Duodenal mucosa (tissue), 2 donors: ENCODE measurements around the gene ADK.

Source experiments
- H3K27ac ChIP-seq: one replicate; pipeline ENCODE4 v1.7.0; 2013; ENCODE audit warnings: low read depth, low read length
- H3K27me3 ChIP-seq, 2 donors: one replicate each; pipeline ENCODE4 v1.7.0; 2013; ENCODE audit warnings: low read length in 2 of 2, control low read depth in 1 of 2; ENCODE audit not compliant: insufficient read depth in 2 of 2, control insufficient read depth in 1 of 2
- H3K36me3 ChIP-seq, 2 donors: one replicate each; pipeline ENCODE4 v1.7.0; 2013; ENCODE audit warnings: low read length in 2 of 2, control low read depth in 1 of 2; ENCODE audit not compliant: insufficient read depth in 2 of 2, control insufficient read depth in 1 of 2
- H3K4me1 ChIP-seq, 2 donors: one replicate each; pipeline ENCODE4 v1.7.0; 2013; ENCODE audit warnings: low read length in 2 of 2, control low read depth in 1 of 2; ENCODE audit not compliant: insufficient read depth in 2 of 2, control insufficient read depth in 1 of 2
- H3K4me3 ChIP-seq, 2 donors: one replicate each; pipeline ENCODE4 v1.7.0; 2013; ENCODE audit warnings: low read length in 2 of 2, low read depth in 1 of 2
- H3K9ac ChIP-seq, 2 donors: one replicate each; pipeline ENCODE4 v1.7.0; 2013; ENCODE audit warnings: low read length in 2 of 2, low read depth in 1 of 2
- H3K9me3 ChIP-seq, 2 donors: one replicate each; pipeline ENCODE4 v1.7.0; 2013; ENCODE audit warnings: low read length in 2 of 2, control low read depth in 1 of 2; ENCODE audit not compliant: control insufficient read depth in 1 of 2

Gene ADK

GRCh38 chr10:74255214-74255613 lies 104.2 kb downstream of the ADK start:
- Histone ChIP-seq H3K9ac (no peak overlapping the region), H3K4me3 (peak overlapping the region in 1 of 2 donors; percentile 22), H3K36me3 (no peaks in the 10 kb centered on the region), H3K9me3 (no peaks in the 10 kb centered on the region), H3K4me1 (peaks cover 10 to 16% of the 10 kb centered on the region in 2 donors), H3K27me3 (no peaks in the 10 kb centered on the region), H3K27ac (no peak overlapping the region)

GRCh38 chr10:74255888-74256357 lies 104.9 kb downstream of the ADK start:
- Histone ChIP-seq H3K27ac (no peak overlapping the region), H3K36me3 (no peaks in the 10 kb centered on the region), H3K9ac (no peak overlapping the region), H3K4me3 (no peak overlapping the region), H3K4me1 (peaks cover 10 to 16% of the 10 kb centered on the region in 2 donors), H3K27me3 (no peaks in the 10 kb centered on the region), H3K9me3 (no peaks in the 10 kb centered on the region)

- Histone ChIP-seq H3K9me3 (no peaks in the 10 kb centered on the region), H3K27me3 (no peaks in the 10 kb centered on the region), H3K9ac (no peak overlapping the region), H3K36me3 (no peaks in the 10 kb centered on the region), H3K4me1 (no peaks in the 10 kb centered on the region), H3K4me3 (no peak overlapping the region), H3K27ac (no peak overlapping the region)
These were observed 111.8 kb downstream of the ADK start for GRCh38 chr10:74262856-74263255.

- H3K9ac ChIP-seq: no peak overlapping the region
- peaks cover 0 to 5% of the 10 kb centered on the region in 2 donors for H3K4me1 ChIP-seq
- H3K27me3 ChIP-seq: no peaks in the 10 kb centered on the region
- H3K36me3 ChIP-seq: no peaks in the 10 kb centered on the region
- no peaks in the 10 kb centered on the region for H3K9me3 ChIP-seq
- no peak overlapping the region for H3K27ac ChIP-seq
- H3K4me3 ChIP-seq: no peak overlapping the region
These were observed 113.0 kb downstream of the ADK start for GRCh38 chr10:74263996-74264395.

- Histone ChIP-seq H3K27ac (no peak overlapping the region), H3K4me3 (no peak overlapping the region), H3K27me3 (no peaks in the 10 kb centered on the region), H3K9ac (no peak overlapping the region), H3K4me1 (peaks cover 0 to 14% of the 10 kb centered on the region in 2 donors), H3K36me3 (no peaks in the 10 kb centered on the region), H3K9me3 (no peaks in the 10 kb centered on the region)
These were observed 121.3 kb downstream of the ADK start for GRCh38 chr10:74272288-74272687.

- H3K36me3 ChIP-seq: no peaks in the 10 kb centered on the region
- no peak overlapping the region for H3K4me3 ChIP-seq
- H3K27ac ChIP-seq: no peak overlapping the region
- no peaks in the 10 kb centered on the region for H3K9me3 ChIP-seq
- H3K27me3 ChIP-seq: no peaks in the 10 kb centered on the region
- H3K4me1 ChIP-seq: peaks cover 0 to 9% of the 10 kb centered on the region in 2 donors
- no peak overlapping the region for H3K9ac ChIP-seq
These were observed 124.8 kb downstream of the ADK start for GRCh38 chr10:74275755-74276290.

GRCh38 chr10:74276416-74276815 lies 125.4 kb downstream of the ADK start:
- Histone ChIP-seq H3K27ac (no peak overlapping the region), H3K4me1 (peaks cover 0 to 9% of the 10 kb centered on the region in 2 donors), H3K27me3 (no peaks in the 10 kb centered on the region), H3K4me3 (no peak overlapping the region), H3K9me3 (no peaks in the 10 kb centered on the region), H3K36me3 (no peaks in the 10 kb centered on the region), H3K9ac (no peak overlapping the region)

GRCh38 chr10:74282151-74282847 lies 131.3 kb downstream of the ADK start:
- H3K27me3 ChIP-seq: no peaks in the 10 kb centered on the region
- no peak overlapping the region for H3K4me3 ChIP-seq
- H3K9me3 ChIP-seq: peaks cover 0 to 6% of the 10 kb centered on the region in 2 donors
- no peak overlapping the region for H3K9ac ChIP-seq
- H3K4me1 ChIP-seq: no peaks in the 10 kb centered on the region
- H3K27ac ChIP-seq: no peak overlapping the region
- H3K36me3 ChIP-seq: no peaks in the 10 kb centered on the region

GRCh38 chr10:74282848-74283210 lies 131.8 kb downstream of the ADK start:
- H3K4me1 ChIP-seq: no peaks in the 10 kb centered on the region
- H3K36me3 ChIP-seq: no peaks in the 10 kb centered on the region
- no peak overlapping the region for H3K27ac ChIP-seq
- H3K4me3 ChIP-seq: no peak overlapping the region
- H3K9me3 ChIP-seq: peaks cover 0 to 6% of the 10 kb centered on the region in 2 donors
- no peak overlapping the region for H3K9ac ChIP-seq
- no peaks in the 10 kb centered on the region for H3K27me3 ChIP-seq

GRCh38 chr10:74289188-74289587 lies 138.2 kb downstream of the ADK start:
- Histone ChIP-seq H3K4me3 (no peak overlapping the region), H3K9ac (no peak overlapping the region), H3K9me3 (peaks cover 0 to 6% of the 10 kb centered on the region in 2 donors), H3K36me3 (no peaks in the 10 kb centered on the region), H3K4me1 (no peaks in the 10 kb centered on the region), H3K27me3 (no peaks in the 10 kb centered on the region), H3K27ac (no peak overlapping the region)
